ENCODE data around the gene ETV1.

GRCh38 chr7:13979671-13980435 lies 9.6 kb downstream of the ETV1 start:
- TF ChIP-seq, protein P1, sequence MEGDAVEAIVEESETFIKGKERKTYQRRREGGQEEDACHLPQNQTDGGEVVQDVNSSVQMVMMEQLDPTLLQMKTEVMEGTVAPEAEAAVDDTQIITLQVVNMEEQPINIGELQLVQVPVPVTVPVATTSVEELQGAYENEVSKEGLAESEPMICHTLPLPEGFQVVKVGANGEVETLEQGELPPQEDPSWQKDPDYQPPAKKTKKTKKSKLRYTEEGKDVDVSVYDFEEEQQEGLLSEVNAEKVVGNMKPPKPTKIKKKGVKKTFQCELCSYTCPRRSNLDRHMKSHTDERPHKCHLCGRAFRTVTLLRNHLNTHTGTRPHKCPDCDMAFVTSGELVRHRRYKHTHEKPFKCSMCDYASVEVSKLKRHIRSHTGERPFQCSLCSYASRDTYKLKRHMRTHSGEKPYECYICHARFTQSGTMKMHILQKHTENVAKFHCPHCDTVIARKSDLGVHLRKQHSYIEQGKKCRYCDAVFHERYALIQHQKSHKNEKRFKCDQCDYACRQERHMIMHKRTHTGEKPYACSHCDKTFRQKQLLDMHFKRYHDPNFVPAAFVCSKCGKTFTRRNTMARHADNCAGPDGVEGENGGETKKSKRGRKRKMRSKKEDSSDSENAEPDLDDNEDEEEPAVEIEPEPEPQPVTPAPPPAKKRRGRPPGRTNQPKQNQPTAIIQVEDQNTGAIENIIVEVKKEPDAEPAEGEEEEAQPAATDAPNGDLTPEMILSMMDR (conservative IDR thresholded peaks at IDR 0.05): no peak
- TF ChIP-seq ZFX (IDR thresholded peaks at IDR 0.05): no peak
